Measurements from ENCODE around the gene NPR1.

The NPR1 gene

GRCh38 chr1:153673511-153673910 is 5.0 kb upstream of the NPR1 start:
- Histone ChIP-seq H3K36me3 (ENCODE audit: control insufficient read depth in 5 of 5, insufficient read depth in 5 of 5, low read length in 5 of 5) (peaks cover 0 to 8% (median 7%) of the 10 kb centered on the region in 5 donors), H3K4me3 (ENCODE audit: low read depth in 1 of 5, low read length in 5 of 5) (no peak overlapping the region), H3K9ac (ENCODE audit: low read length in 5 of 5) (no peak overlapping the region), H3K9me3 (ENCODE audit: control insufficient read depth in 5 of 5, low read length in 5 of 5) (no peaks in the 10 kb centered on the region), H3K27ac (ENCODE audit: low read depth, low read length) (no peak overlapping the region), H3K4me1 (ENCODE audit: control insufficient read depth in 5 of 5, insufficient read depth in 5 of 5, low read length in 5 of 5) (peaks cover 8 to 32% (median 28%) of the 10 kb centered on the region in 5 donors), H3K27me3 (ENCODE audit: control insufficient read depth in 5 of 5, insufficient read depth in 4 of 5, low read length in 5 of 5) (no peaks in the 10 kb centered on the region)

- Histone ChIP-seq H3K9me3 (ENCODE audit: control insufficient read depth in 5 of 5, low read length in 5 of 5) (no peaks in the 10 kb centered on the region), H3K9ac (ENCODE audit: low read length in 5 of 5) (peak overlapping the region; percentile 66 to 87 (median 79)), H3K4me1 (ENCODE audit: control insufficient read depth in 5 of 5, insufficient read depth in 5 of 5, low read length in 5 of 5) (peaks cover 6 to 40% (median 34%) of the 10 kb centered on the region in 5 donors), H3K27me3 (ENCODE audit: control insufficient read depth in 5 of 5, insufficient read depth in 4 of 5, low read length in 5 of 5) (no peaks in the 10 kb centered on the region), H3K36me3 (ENCODE audit: control insufficient read depth in 5 of 5, insufficient read depth in 5 of 5, low read length in 5 of 5) (peaks cover 0 to 21% (median 19%) of the 10 kb centered on the region in 5 donors), H3K4me3 (ENCODE audit: low read depth in 1 of 5, low read length in 5 of 5) (peak overlapping the region; percentile 80 to 89 (median 82)), H3K27ac (ENCODE audit: low read depth, low read length) (peak overlapping the region; percentile 81)
Observed at GRCh38 chr1:153677718-153678518, 570 bp upstream of the NPR1 start.

- Histone ChIP-seq H3K36me3 (ENCODE audit: control insufficient read depth in 5 of 5, insufficient read depth in 5 of 5, low read length in 5 of 5) (peaks cover 0 to 31% (median 30%) of the 10 kb centered on the region in 5 donors), H3K9me3 (ENCODE audit: control insufficient read depth in 5 of 5, low read length in 5 of 5) (no peaks in the 10 kb centered on the region), H3K4me3 (ENCODE audit: low read depth in 1 of 5, low read length in 5 of 5) (peak overlapping the region; percentile 66 to 89 (median 82)), H3K4me1 (ENCODE audit: control insufficient read depth in 5 of 5, insufficient read depth in 5 of 5, low read length in 5 of 5) (peaks cover 6 to 50% (median 39%) of the 10 kb centered on the region in 5 donors), H3K27ac (ENCODE audit: low read depth, low read length) (peak overlapping the region; percentile 81), H3K27me3 (ENCODE audit: control insufficient read depth in 5 of 5, insufficient read depth in 4 of 5, low read length in 5 of 5) (no peaks in the 10 kb centered on the region), H3K9ac (ENCODE audit: low read length in 5 of 5) (peak overlapping the region; percentile 2 to 87 (median 68))
Observed at GRCh38 chr1:153679337-153680119, 1.0 kb downstream of the NPR1 start.

GRCh38 chr1:153680120-153680403 is 1.6 kb downstream of the NPR1 start:
- Histone ChIP-seq H3K27me3 (ENCODE audit: control insufficient read depth in 5 of 5, insufficient read depth in 4 of 5, low read length in 5 of 5) (no peaks in the 10 kb centered on the region), H3K36me3 (ENCODE audit: control insufficient read depth in 5 of 5, insufficient read depth in 5 of 5, low read length in 5 of 5) (peaks cover 0 to 36% (median 35%) of the 10 kb centered on the region in 5 donors), H3K9me3 (ENCODE audit: control insufficient read depth in 5 of 5, low read length in 5 of 5) (no peaks in the 10 kb centered on the region), H3K4me1 (ENCODE audit: control insufficient read depth in 5 of 5, insufficient read depth in 5 of 5, low read length in 5 of 5) (peaks cover 6 to 50% (median 39%) of the 10 kb centered on the region in 5 donors), H3K9ac (ENCODE audit: low read length in 5 of 5) (peak overlapping the region; percentile 2 to 87 (median 68)), H3K4me3 (ENCODE audit: low read depth in 1 of 5, low read length in 5 of 5) (peak overlapping the region; percentile 66 to 89 (median 82)), H3K27ac (ENCODE audit: low read depth, low read length) (peak overlapping the region; percentile 81)

GRCh38 chr1:153682730-153683129 is 4.2 kb downstream of the NPR1 start:
- H3K9me3 ChIP-seq (ENCODE audit: control insufficient read depth in 5 of 5, low read length in 5 of 5), result no peaks in the 10 kb centered on the region
- peak overlapping the region; percentile 69 for H3K27ac ChIP-seq (ENCODE audit: low read depth, low read length)
- no peak overlapping the region for H3K9ac ChIP-seq (ENCODE audit: low read length in 5 of 5)
- H3K4me3 ChIP-seq (ENCODE audit: low read depth in 1 of 5, low read length in 5 of 5), result no peak overlapping the region
- H3K36me3 ChIP-seq (ENCODE audit: control insufficient read depth in 5 of 5, insufficient read depth in 5 of 5, low read length in 5 of 5), result peaks cover 0 to 62% (median 61%) of the 10 kb centered on the region in 5 donors
- H3K4me1 ChIP-seq (ENCODE audit: control insufficient read depth in 5 of 5, insufficient read depth in 5 of 5, low read length in 5 of 5), result peaks cover 5 to 56% (median 39%) of the 10 kb centered on the region in 5 donors
- no peaks in the 10 kb centered on the region for H3K27me3 ChIP-seq (ENCODE audit: control insufficient read depth in 5 of 5, insufficient read depth in 4 of 5, low read length in 5 of 5)

GRCh38 chr1:153683854-153684253 is 5.4 kb downstream of the NPR1 start:
- H3K27ac ChIP-seq (ENCODE audit: low read depth, low read length), result peak overlapping the region; percentile 69
- H3K4me1 ChIP-seq (ENCODE audit: control insufficient read depth in 5 of 5, insufficient read depth in 5 of 5, low read length in 5 of 5), result peaks cover 0 to 52% (median 32%) of the 10 kb centered on the region in 5 donors
- no peak overlapping the region for H3K4me3 ChIP-seq (ENCODE audit: low read depth in 1 of 5, low read length in 5 of 5)

GRCh38 chr1:153684892-153685291 is 6.4 kb downstream of the NPR1 start:
- Histone ChIP-seq H3K36me3 (ENCODE audit: control insufficient read depth in 5 of 5, insufficient read depth in 5 of 5, low read length in 5 of 5) (peaks cover 0 to 84% (median 82%) of the 10 kb centered on the region in 5 donors), H3K4me3 (ENCODE audit: low read depth in 1 of 5, low read length in 5 of 5) (no peak overlapping the region), H3K27ac (ENCODE audit: low read depth, low read length) (no peak overlapping the region), H3K9me3 (ENCODE audit: control insufficient read depth in 5 of 5, low read length in 5 of 5) (no peaks in the 10 kb centered on the region), H3K27me3 (ENCODE audit: control insufficient read depth in 5 of 5, insufficient read depth in 4 of 5, low read length in 5 of 5) (no peaks in the 10 kb centered on the region), H3K9ac (ENCODE audit: low read length in 5 of 5) (no peak overlapping the region), H3K4me1 (ENCODE audit: control insufficient read depth in 5 of 5, insufficient read depth in 5 of 5, low read length in 5 of 5) (peaks cover 0 to 42% (median 25%) of the 10 kb centered on the region in 5 donors)

More at GRCh38 chr1:153683854-153684253, 5.4 kb downstream of the NPR1 start:
- peak overlapping the region in 1 of 5 donors; percentile 48 for H3K9ac ChIP-seq (ENCODE audit: low read length in 5 of 5)
- H3K36me3 ChIP-seq (ENCODE audit: control insufficient read depth in 5 of 5, insufficient read depth in 5 of 5, low read length in 5 of 5), result peaks cover 0 to 74% (median 72%) of the 10 kb centered on the region in 5 donors
- no peaks in the 10 kb centered on the region for H3K9me3 ChIP-seq (ENCODE audit: control insufficient read depth in 5 of 5, low read length in 5 of 5)
- no peaks in the 10 kb centered on the region for H3K27me3 ChIP-seq (ENCODE audit: control insufficient read depth in 5 of 5, insufficient read depth in 4 of 5, low read length in 5 of 5)

- Histone ChIP-seq H3K27me3 (ENCODE audit: control insufficient read depth in 5 of 5, insufficient read depth in 4 of 5, low read length in 5 of 5) (no peaks in the 10 kb centered on the region), H3K9me3 (ENCODE audit: control insufficient read depth in 5 of 5, low read length in 5 of 5) (no peaks in the 10 kb centered on the region), H3K9ac (ENCODE audit: low read length in 5 of 5) (no peak overlapping the region), H3K4me3 (ENCODE audit: low read depth in 1 of 5, low read length in 5 of 5) (no peak overlapping the region), H3K36me3 (ENCODE audit: control insufficient read depth in 5 of 5, insufficient read depth in 5 of 5, low read length in 5 of 5) (peaks cover 0 to 89% (median 87%) of the 10 kb centered on the region in 5 donors), H3K27ac (ENCODE audit: low read depth, low read length) (peak overlapping the region; percentile 46), H3K4me1 (ENCODE audit: control insufficient read depth in 5 of 5, insufficient read depth in 5 of 5, low read length in 5 of 5) (peaks cover 0 to 33% (median 18%) of the 10 kb centered on the region in 5 donors)
Observed at GRCh38 chr1:153685544-153686340, 7.3 kb downstream of the NPR1 start.

GRCh38 chr1:153687346-153688125 is 9.0 kb downstream of the NPR1 start:
- no peaks in the 10 kb centered on the region for H3K9me3 ChIP-seq (ENCODE audit: control insufficient read depth in 5 of 5, low read length in 5 of 5)
- no peak overlapping the region for H3K4me3 ChIP-seq (ENCODE audit: low read depth in 1 of 5, low read length in 5 of 5)
- H3K9ac ChIP-seq (ENCODE audit: low read length in 5 of 5), result peak overlapping the region in 1 of 5 donors; percentile 35
- H3K4me1 ChIP-seq (ENCODE audit: control insufficient read depth in 5 of 5, insufficient read depth in 5 of 5, low read length in 5 of 5), result peaks cover 0 to 27% (median 11%) of the 10 kb centered on the region in 5 donors
- peak overlapping the region; percentile 83 for H3K27ac ChIP-seq (ENCODE audit: low read depth, low read length)
- H3K27me3 ChIP-seq (ENCODE audit: control insufficient read depth in 5 of 5, insufficient read depth in 4 of 5, low read length in 5 of 5), result no peaks in the 10 kb centered on the region
- peaks cover 0 to 89% (median 79%) of the 10 kb centered on the region in 5 donors for H3K36me3 ChIP-seq (ENCODE audit: control insufficient read depth in 5 of 5, insufficient read depth in 5 of 5, low read length in 5 of 5)
